ENCODE results near the gene RPL6.

- TF ChIP-seq POLR2A (IDR thresholded peaks at IDR 0.05) = no peak
- no peak for TF ChIP-seq CTCF (IDR thresholded peaks at IDR 0.05)
Measured at GRCh38 chr12:112361271-112361670, 48.1 kb downstream of the RPL6 start.

Data from uterus (tissue), 2 donors.